ENCODE measurements around the gene HOXB6. TPM values are rescaled to one million over a fixed set of nuclear protein-coding genes. Genes with fewer than 3 reads are reported as not detected.

The HOXB6 gene
- polyA plus RNA-seq, 1 experiment: not detected

- no peak for TF ChIP-seq CTCF (IDR thresholded peaks at IDR 0.05; ENCODE audit: insufficient read depth, low read depth, low read length)
- ChIA-PET CTCF (no interaction called here), POLR2A (no interaction called here)
- no peak for DNase-seq (ENCODE audit: low read depth)
- Histone ChIP-seq H3K36me3 (ENCODE audit: control insufficient read depth, insufficient read depth, low read length) (no peaks in the 10 kb centered on the region), H3K4me3 (ENCODE audit: low read depth, low read length) (no peak overlapping the region), H3K27me3 (ENCODE audit: control insufficient read depth, insufficient read depth, low read length) (peaks cover 92% of the 10 kb centered on the region)
These were observed 6.8 kb downstream of the HOXB6 start for GRCh38 chr17:48597778-48598631.

- H3K4me3 ChIP-seq (ENCODE audit: low read depth, low read length): no peak overlapping the region
- TF ChIP-seq CTCF (IDR thresholded peaks at IDR 0.05; ENCODE audit: insufficient read depth, low read depth, low read length): no peak
- ChIA-PET CTCF (no interaction called here), POLR2A (no interaction called here)
- DNase-seq (ENCODE audit: low read depth): no peak
- H3K36me3 ChIP-seq (ENCODE audit: control insufficient read depth, insufficient read depth, low read length): no peaks in the 10 kb centered on the region
- H3K27me3 ChIP-seq (ENCODE audit: control insufficient read depth, insufficient read depth, low read length): peaks cover 91% of the 10 kb centered on the region
These were observed 7.3 kb downstream of the HOXB6 start for GRCh38 chr17:48597528-48597777.

GRCh38 chr17:48596735-48597527, 7.9 kb downstream of the HOXB6 start:
- DNase-seq (ENCODE audit: low read depth): no peak
- no peak for TF ChIP-seq CTCF (IDR thresholded peaks at IDR 0.05; ENCODE audit: insufficient read depth, low read depth, low read length)
- Histone ChIP-seq H3K27me3 (ENCODE audit: control insufficient read depth, insufficient read depth, low read length) (peaks cover 90% of the 10 kb centered on the region), H3K4me3 (ENCODE audit: low read depth, low read length) (no peak overlapping the region), H3K36me3 (ENCODE audit: control insufficient read depth, insufficient read depth, low read length) (no peaks in the 10 kb centered on the region)
- ChIA-PET CTCF (interaction anchor here (1.2 kb wide), 1 partner anchor 261 kb away, joined by 6 read pairs; no protein-coding TSS in a partner anchor), POLR2A (no interaction called here)

- Histone ChIP-seq H3K36me3 (ENCODE audit: control insufficient read depth, insufficient read depth, low read length) (no peaks in the 10 kb centered on the region), H3K4me3 (ENCODE audit: low read depth, low read length) (no peak overlapping the region), H3K27me3 (ENCODE audit: control insufficient read depth, insufficient read depth, low read length) (peaks cover 87% of the 10 kb centered on the region)
- ChIA-PET CTCF (interaction anchor here (0.5 to 1.9 kb wide), 4 partner anchors 113 to 447 kb away, joined by 3 to 6 read pairs (median 4); no protein-coding TSS in a partner anchor), POLR2A (no interaction called here)
- TF ChIP-seq CTCF (IDR thresholded peaks at IDR 0.05; ENCODE audit: insufficient read depth, low read depth, low read length): no peak
- DNase-seq (ENCODE audit: low read depth): no peak
These were observed 8.6 kb downstream of the HOXB6 start for GRCh38 chr17:48596000-48596734.

Data from BJ (cell line).